Stomach (tissue), 9 donors: Measurements from ENCODE around the gene VOPP1. TPM values are rescaled to one million over a fixed set of nuclear protein-coding genes. Genes with fewer than 3 reads are reported as not detected.

ENCODE experiments used
- DNase-seq, 2 donors: peaks; one replicate each; pipeline versions ENCODE4 v3.0.0 to v3.0.0-alpha.2; 2013 to 2019
- H3K27ac ChIP-seq, 5 donors: fragments of 200-600 bp in 4 of 5; sonication (generic) in 4 of 5; one replicate each; pipeline ENCODE4 v1.5.1; 2013 to 2019; ENCODE audit warnings: mild to moderate bottlenecking in 1 of 5, moderate library complexity in 1 of 5
- H3K27me3 ChIP-seq, 3 donors: fragments of 200-600 bp; sonication (generic); one replicate each; pipeline ENCODE4 v1.5.1; 2017 to 2019; ENCODE audit warnings: mixed run types in 1 of 3
- H3K36me3 ChIP-seq, 4 donors: fragments of 200-600 bp; sonication (generic); 1 replicate in 3 of 4; 2 replicates in 1 of 4; pipeline ENCODE4 v1.5.1; 2016 to 2019
- H3K4me1 ChIP-seq, 4 donors: fragments of 200-600 bp; sonication (generic); one replicate each; pipeline ENCODE4 v1.5.1; 2016 to 2019
- H3K4me3 ChIP-seq, 4 donors: fragments of 200-600 bp; sonication (generic) in 3 of 4; one replicate each; pipeline ENCODE4 v1.5.1; 2016 to 2019; ENCODE audit warnings: mild to moderate bottlenecking in 1 of 4
- H3K9me3 ChIP-seq, 4 donors: fragments of 200-600 bp; sonication (generic); one replicate each; pipeline ENCODE4 v1.5.1; 2016 to 2019
- EP300 ChIP-seq: sonication (generic); formaldehyde crosslinking; IDR thresholded peaks from one replicate; pipeline ENCODE4 v1.6.1; 2017; ENCODE audit warnings: antibody characterized with exemption
- POLR2A ChIP-seq, 4 donors: fragments of 450-650 bp; IDR thresholded peaks; one replicate each; pipeline ENCODE4 v1.6.1; 2016; ENCODE audit warnings: antibody characterized with exemption in 4 of 4, control low read depth in 2 of 4, mild to moderate bottlenecking in 1 of 4, moderate library complexity in 1 of 4
- POLR2AphosphoS5 ChIP-seq, 3 donors: sonication (generic); formaldehyde crosslinking; IDR thresholded peaks; one replicate each; pipeline ENCODE4 v1.6.1; 2016; ENCODE audit warnings: antibody characterized with exemption in 3 of 3
- WGBS, 5 donors: extraction: QIAGEN DNeasy Blood & Tissue Kit in 3 of 5; methylation state at CpG; one replicate each; pipeline versions ENCODE4 v1.1.5 to v1.1.7; 2013 to 2018; 5-methylcytosine and 5-hydroxymethylcytosine counted together
- intact Hi-C: fragments of 100-400 bp; cut with DNase I; formaldehyde crosslinking; loops from one replicate; pipeline ENCODE4 v1.15.1; 2023; ENCODE audit warnings: low total_unique reads
- polyA plus RNA-seq, 3 donors: library from polyadenylated mRNA; stranded (reverse); fragments of 200-250 nt; gene quantifications; one replicate each; pipeline ENCODE4 v1.2.3, GENCODE V29; 2013
- total RNA-seq, 5 donors: library from RNA; depleted of rRNA; stranded (reverse); fragments of >200 nt; gene quantifications; one replicate each; pipeline versions ENCODE4 v1.1.0 to v1.2.3, GENCODE V29; 2014 to 2016
- TF ChIP-seq, protein P1 (sequence below), 7 experiments: fragments of 450-650 bp in 4 of 7; fragments of 200-600 bp in 3 of 7; sonication (generic) in 3 of 7; IDR thresholded peaks; one replicate each; pipeline ENCODE4 v1.5.1; 2016 to 2019; ENCODE audit warnings: antibody characterized with exemption in 7 of 7, control low read depth in 2 of 7, mild to moderate bottlenecking in 1 of 7
- donor health status: healthy with polysubstance abuse.
- donor health status: Bipolar disorder and iron deficiency.
- donor health status: healthy.

VOPP1 gene
- total and polyA plus RNA-seq, 8 donors: 14.0 to 117 (median 37.0) TPM

- Histone ChIP-seq H3K4me1 (peaks cover 0 to 5% (median 0%) of the 10 kb centered on the region in 4 donors), H3K4me3 (no peak overlapping the region), H3K9me3 (peaks cover 0 to 34% (median 8%) of the 10 kb centered on the region in 4 donors), H3K27me3 (no peaks in the 10 kb centered on the region), H3K36me3 (peaks cover 0 to 52% (median 48%) of the 10 kb centered on the region in 4 donors), H3K27ac (no peak overlapping the region)
- no peak for DNase-seq
- WGBS, 5 donors: 86 to 100% (median 96%) methylated on average over 2 of the region's 2 CpGs
- TF ChIP-seq POLR2AphosphoS5 (IDR thresholded peaks at IDR 0.05) (no peak), EP300 (no peak), POLR2A (IDR thresholded peaks at IDR 0.05) (no peak)
- TF ChIP-seq, protein P1, sequence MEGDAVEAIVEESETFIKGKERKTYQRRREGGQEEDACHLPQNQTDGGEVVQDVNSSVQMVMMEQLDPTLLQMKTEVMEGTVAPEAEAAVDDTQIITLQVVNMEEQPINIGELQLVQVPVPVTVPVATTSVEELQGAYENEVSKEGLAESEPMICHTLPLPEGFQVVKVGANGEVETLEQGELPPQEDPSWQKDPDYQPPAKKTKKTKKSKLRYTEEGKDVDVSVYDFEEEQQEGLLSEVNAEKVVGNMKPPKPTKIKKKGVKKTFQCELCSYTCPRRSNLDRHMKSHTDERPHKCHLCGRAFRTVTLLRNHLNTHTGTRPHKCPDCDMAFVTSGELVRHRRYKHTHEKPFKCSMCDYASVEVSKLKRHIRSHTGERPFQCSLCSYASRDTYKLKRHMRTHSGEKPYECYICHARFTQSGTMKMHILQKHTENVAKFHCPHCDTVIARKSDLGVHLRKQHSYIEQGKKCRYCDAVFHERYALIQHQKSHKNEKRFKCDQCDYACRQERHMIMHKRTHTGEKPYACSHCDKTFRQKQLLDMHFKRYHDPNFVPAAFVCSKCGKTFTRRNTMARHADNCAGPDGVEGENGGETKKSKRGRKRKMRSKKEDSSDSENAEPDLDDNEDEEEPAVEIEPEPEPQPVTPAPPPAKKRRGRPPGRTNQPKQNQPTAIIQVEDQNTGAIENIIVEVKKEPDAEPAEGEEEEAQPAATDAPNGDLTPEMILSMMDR (IDR thresholded peaks at IDR 0.05): no peak
- intact Hi-C loops: no loop called here
These were observed 107.9 kb downstream of the VOPP1 start for GRCh38 chr7:55464422-55464821.

GRCh38 chr7:55463686-55464262 lies 108.5 kb downstream of the VOPP1 start:
- Histone ChIP-seq H3K9me3 (peaks cover 0 to 34% (median 10%) of the 10 kb centered on the region in 4 donors), H3K27me3 (no peaks in the 10 kb centered on the region), H3K4me3 (no peak overlapping the region), H3K36me3 (peaks cover 0 to 49% (median 47%) of the 10 kb centered on the region in 4 donors), H3K27ac (no peak overlapping the region), H3K4me1 (peaks cover 0 to 5% (median 0%) of the 10 kb centered on the region in 4 donors)
- intact Hi-C loops: no loop called here
- 96 to 100% (median 100%) methylated on average over 3 to 4 of the region's 4 CpGs for WGBS, 5 donors
- peak in 1 of 2 donors; percentile 14 for DNase-seq
- TF ChIP-seq EP300 (no peak), POLR2AphosphoS5 (IDR thresholded peaks at IDR 0.05) (no peak), POLR2A (IDR thresholded peaks at IDR 0.05) (no peak)
- TF ChIP-seq, protein P1 (IDR thresholded peaks at IDR 0.05): no peak

GRCh38 chr7:55458351-55458750 lies 114.0 kb downstream of the VOPP1 start:
- H3K4me3 ChIP-seq: no peak overlapping the region
- WGBS, 5 donors: 77 to 93% (median 87%) methylated on average over 1 of the region's 1 CpG
- no peaks in the 10 kb centered on the region for H3K4me1 ChIP-seq
- no peak for DNase-seq
- H3K27me3 ChIP-seq: no peaks in the 10 kb centered on the region
- peaks cover 0 to 1% (median 0%) of the 10 kb centered on the region in 4 donors for H3K36me3 ChIP-seq
- H3K27ac ChIP-seq: no peak overlapping the region
- H3K9me3 ChIP-seq: peaks cover 0 to 46% (median 15%) of the 10 kb centered on the region in 4 donors
- intact Hi-C loops: no loop called here
- no peak for TF ChIP-seq EP300
- no peak for TF ChIP-seq POLR2A (IDR thresholded peaks at IDR 0.05)
- no peak for TF ChIP-seq POLR2AphosphoS5 (IDR thresholded peaks at IDR 0.05)
- TF ChIP-seq, protein P1 (IDR thresholded peaks at IDR 0.05): no peak

GRCh38 chr7:55457801-55458200 lies 114.5 kb downstream of the VOPP1 start:
- H3K27ac ChIP-seq: no peak overlapping the region
- no peaks in the 10 kb centered on the region for H3K4me1 ChIP-seq
- TF ChIP-seq POLR2A (IDR thresholded peaks at IDR 0.05) (no peak), EP300 (no peak), POLR2AphosphoS5 (IDR thresholded peaks at IDR 0.05) (no peak)
- TF ChIP-seq, protein P1 (IDR thresholded peaks at IDR 0.05): no peak
- intact Hi-C loops: no loop called here
- H3K36me3 ChIP-seq: no peaks in the 10 kb centered on the region
- 94 to 98% (median 97%) methylated on average over 1 of the region's 1 CpG for WGBS, 5 donors
- H3K4me3 ChIP-seq: no peak overlapping the region
- H3K9me3 ChIP-seq: peaks cover 0 to 46% (median 15%) of the 10 kb centered on the region in 4 donors
- no peak for DNase-seq
- no peaks in the 10 kb centered on the region for H3K27me3 ChIP-seq
